ENCODE measurements around the gene MAP3K12.

GRCh38 chr12:53495903-53496751, 3.1 kb downstream of the MAP3K12 start:
- TF ChIP-seq CTCF (IDR thresholded peaks at IDR 0.05) (no peak), POLR2A (IDR thresholded peaks at IDR 0.05) (no peak)

Measured in suprapubic skin (tissue), 3 donors.